GM04504 (cell line): Measurements from ENCODE around the gene HTR4.
"Not testable (repeated sequence)": the region's sequence is repeated elsewhere in the genome, so short reads cannot be mapped to it uniquely, and the experiment has no call there.

Source experiments
- DNase-seq: peaks from one replicate; pipeline ENCODE4 v3.0.0-alpha.2; 2012; ENCODE audit warnings: low read depth

HTR4 gene

DNA sequence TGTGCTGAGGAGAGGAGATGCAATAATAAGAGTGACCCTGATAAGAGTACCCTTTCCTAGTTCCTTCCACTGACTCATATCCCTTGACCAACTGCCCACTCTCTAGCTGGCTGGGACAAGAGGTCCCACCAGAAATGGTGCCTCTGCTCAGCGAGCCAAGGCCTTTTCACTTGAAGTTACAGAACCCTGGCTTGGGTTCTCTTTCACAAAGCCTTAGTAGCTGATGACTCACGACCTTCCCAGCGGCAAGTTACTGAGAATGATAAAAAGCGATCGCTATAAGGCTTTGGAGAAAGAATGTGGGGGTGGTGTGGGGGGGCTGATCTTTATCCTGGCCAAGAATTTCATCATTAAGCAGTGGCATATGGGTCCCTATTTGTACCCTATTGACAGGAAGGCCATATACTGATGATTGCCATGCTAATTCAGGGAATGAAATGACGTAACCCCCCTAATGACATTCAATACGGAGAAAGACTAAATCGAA lies 180.3 kb downstream of the HTR4 start:
- DNase-seq, result no peak

DNA sequence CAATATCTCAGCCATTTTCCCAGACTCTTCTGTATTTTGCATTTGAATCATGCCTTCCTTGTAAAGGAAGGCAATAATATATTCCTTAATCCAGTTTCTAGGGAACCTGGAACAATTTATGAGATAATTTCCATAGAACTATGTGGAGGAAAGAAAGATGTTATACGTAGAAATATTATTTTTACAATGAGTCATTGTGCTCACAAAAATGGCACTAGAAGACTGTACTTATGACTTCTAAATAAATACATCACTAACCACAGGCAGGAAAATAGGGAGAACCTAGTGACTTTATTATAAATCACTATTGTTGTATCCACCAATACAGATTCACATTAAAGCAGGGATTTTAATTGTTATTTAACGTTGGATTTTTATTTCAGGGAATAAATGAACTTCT lies 182.9 kb downstream of the HTR4 start:
- no peak for DNase-seq

DNA sequence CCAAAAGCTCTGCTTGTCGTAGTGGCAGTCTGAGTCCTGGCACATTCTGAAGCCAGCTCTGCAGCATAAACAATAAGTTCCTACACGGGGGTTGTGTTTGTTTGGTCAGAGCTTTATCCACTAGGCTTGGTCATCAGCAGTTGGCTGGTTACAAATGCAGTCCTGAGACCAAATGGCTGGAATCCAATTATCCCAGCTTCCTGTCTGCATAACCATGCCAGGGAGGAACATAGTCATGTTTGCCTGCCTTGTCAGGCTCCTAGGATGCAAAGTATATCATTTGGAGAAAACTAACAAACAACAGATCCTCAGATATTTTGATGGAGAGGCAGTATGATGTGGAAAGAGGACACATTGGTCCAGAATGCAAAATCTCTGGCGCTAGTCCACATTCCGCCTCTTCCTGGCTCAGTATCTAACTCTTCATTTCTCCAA lies 184.8 kb downstream of the HTR4 start:
- peak; percentile 28 for DNase-seq

GRCh38 chr5:148468746-148469145 lies 185.6 kb downstream of the HTR4 start:
- not testable (repeated sequence) for DNase-seq

GRCh38 chr5:148467958-148468357 lies 186.4 kb downstream of the HTR4 start:
- no peak for DNase-seq

GRCh38 chr5:148466236-148466580 lies 188.1 kb downstream of the HTR4 start:
- no peak for DNase-seq

- no peak for DNase-seq
Measured at GRCh38 chr5:148465381-148466235, 188.7 kb downstream of the HTR4 start.

GRCh38 chr5:148459669-148460068 lies 194.7 kb downstream of the HTR4 start:
- DNase-seq, result no peak

- DNase-seq, result no peak
Measured at GRCh38 chr5:148458036-148458888, 196.1 kb downstream of the HTR4 start.

GRCh38 chr5:148457183-148457620 lies 197.1 kb downstream of the HTR4 start:
- DNase-seq, result no peak

DNA sequence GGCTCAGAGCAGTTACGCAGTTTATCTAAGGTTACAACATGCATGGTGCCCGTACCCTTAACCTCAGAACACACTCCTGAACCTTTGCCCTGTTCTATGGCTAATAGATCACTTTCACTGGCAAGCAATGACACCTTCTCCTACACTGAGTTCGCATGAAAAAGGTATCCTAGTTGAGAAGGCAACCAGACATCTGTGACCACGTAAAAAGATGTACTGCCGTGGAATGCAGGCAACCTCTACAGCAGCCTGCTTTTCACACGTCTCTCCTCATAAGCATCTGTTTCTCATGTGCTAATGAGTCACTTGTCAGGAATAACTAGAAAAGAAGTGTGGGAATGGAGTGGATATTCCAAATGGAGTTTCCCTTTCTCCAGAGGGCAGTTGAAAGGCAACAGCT lies 199.1 kb downstream of the HTR4 start:
- peak; percentile 6 for DNase-seq

- no peak for DNase-seq
Measured at GRCh38 chr5:148454576-148454975, 199.8 kb downstream of the HTR4 start.

DNA sequence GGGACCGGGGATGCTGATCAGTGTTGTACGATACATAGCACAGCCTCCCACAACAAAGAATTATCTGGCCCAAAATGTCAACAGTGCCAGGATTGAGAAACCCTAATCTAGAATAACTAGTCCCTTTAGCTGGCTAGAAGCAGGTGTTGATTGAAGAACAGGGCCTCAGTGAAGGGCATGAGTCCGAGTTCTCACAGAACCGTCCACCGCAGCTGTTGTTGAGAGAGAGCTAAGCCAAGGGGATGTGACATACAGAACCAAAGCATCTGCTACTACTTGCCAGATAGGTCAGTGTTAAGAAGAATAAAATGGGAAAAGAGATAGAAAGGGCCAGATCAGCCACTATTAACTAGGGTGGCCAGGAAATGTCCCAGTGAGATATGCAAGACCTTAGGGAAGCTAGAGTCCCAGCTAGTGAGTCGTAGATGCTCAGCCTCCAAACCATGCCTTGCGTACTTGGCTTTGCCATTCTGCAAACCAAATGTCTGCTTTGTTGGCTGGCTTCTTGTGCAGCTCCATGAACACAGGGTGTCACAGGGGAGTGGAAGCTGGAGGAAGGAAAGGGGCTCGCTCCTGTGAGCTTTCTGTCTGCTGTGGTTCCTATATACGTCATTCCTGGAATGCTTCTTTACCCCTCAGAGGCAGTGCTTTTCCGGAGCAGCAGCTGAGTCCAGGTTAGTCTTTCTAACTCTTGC lies 201.7 kb downstream of the HTR4 start:
- DNase-seq, result no peak

- no peak for DNase-seq
Measured at GRCh38 chr5:148446611-148447010, 207.7 kb downstream of the HTR4 start.

GRCh38 chr5:148445578-148445977 lies 208.7 kb downstream of the HTR4 start:
- DNase-seq, result no peak

DNA sequence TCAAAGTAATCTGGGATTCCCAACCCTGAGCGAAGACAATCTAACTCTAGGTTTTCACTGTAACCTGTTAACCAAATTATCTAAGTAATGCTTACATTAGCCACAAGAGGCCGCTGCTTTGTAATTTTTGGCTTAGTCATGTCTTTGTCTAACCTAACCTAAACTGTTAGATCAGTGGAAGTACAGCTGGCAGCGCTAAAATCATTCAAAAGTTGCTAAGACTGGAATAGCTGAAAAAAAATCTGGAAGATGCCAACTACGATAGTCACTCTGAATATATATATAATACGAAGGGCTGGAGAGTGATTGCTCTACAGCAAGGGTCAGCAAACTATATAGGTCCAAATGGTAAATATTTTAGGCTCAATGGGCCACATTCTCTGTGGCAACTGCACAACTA lies 210.3 kb downstream of the HTR4 start:
- peak; percentile 37 for DNase-seq

GRCh38 chr5:148443241-148443640 lies 211.1 kb downstream of the HTR4 start:
- no peak for DNase-seq

DNA sequence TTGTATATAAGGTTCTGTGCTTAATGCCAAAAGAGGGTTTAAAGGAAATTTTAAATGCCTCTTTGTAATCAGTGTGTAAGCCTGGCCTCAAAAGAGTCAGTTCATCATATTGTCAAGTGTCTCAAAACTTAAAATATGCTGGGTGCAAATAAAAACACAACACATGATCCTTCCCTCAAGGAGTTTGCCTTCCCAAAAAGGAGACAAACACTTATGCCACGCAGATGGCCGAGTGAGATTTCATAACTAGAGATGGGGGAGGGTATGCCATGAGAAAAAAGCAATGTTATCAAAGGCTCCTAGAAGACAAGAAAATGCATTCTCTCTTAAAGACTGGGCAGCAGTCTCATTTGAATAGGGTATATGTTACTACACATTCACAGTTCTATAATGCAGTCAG lies 215.4 kb downstream of the HTR4 start:
- no peak for DNase-seq

DNA sequence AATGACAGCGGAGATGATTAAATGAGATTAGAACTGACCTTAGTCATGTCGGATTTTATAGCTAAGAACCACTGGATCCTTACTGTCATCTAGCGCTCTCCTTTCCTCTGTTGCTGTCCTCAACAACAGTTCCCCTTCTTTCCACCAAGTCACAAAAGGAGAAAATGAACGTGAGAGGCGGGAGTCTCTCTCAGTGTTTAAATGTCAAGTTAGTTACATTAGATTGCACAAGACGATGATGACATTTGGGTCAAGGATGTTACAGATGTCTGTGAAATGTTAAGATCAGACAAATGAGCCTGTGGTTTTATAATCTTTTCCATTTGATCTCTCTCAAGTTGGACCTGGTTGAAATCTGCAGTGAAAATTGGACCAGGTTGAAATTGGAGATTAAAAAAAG lies 217.1 kb downstream of the HTR4 start:
- no peak for DNase-seq

- no peak for DNase-seq
Measured at GRCh38 chr5:148436029-148436428, 218.3 kb downstream of the HTR4 start.

- DNase-seq, result no peak
Measured at GRCh38 chr5:148433826-148434225, 220.5 kb downstream of the HTR4 start.
